RCC 7860 (cell line): Measurements from ENCODE around the gene PHF12.

Source experiments
- DNase-seq: peaks from one replicate; pipeline ENCODE4 v3.0.0-alpha.2; 2015; ENCODE audit warnings: low spot score
- FAIRE-seq: peaks from 2 replicates; lab custom pipeline; 2012; peaks lifted over from hg19 to GRCh38; lab: Jason Lieb, UNC

PHF12 gene

GRCh38 chr17:28864991-28865849 is 86.1 kb downstream of the PHF12 start:
- no peak for DNase-seq

GRCh38 chr17:28863953-28864352 is 87.4 kb downstream of the PHF12 start:
- FAIRE-seq (no peak), DNase-seq (no peak)

More at GRCh38 chr17:28864991-28865849, 86.1 kb downstream of the PHF12 start:
- no peak for FAIRE-seq

- no peak for DNase-seq
- FAIRE-seq, result no peak
Observed at GRCh38 chr17:28862561-28862960, 88.8 kb downstream of the PHF12 start.

- FAIRE-seq (no peak), DNase-seq (no peak)
Observed at GRCh38 chr17:28861393-28862203, 89.7 kb downstream of the PHF12 start.

GRCh38 chr17:28860363-28860808 is 90.9 kb downstream of the PHF12 start:
- DNase-seq (no peak), FAIRE-seq (no peak)

GRCh38 chr17:28858801-28859355 is 92.4 kb downstream of the PHF12 start:
- DNase-seq, result no peak
- FAIRE-seq, result no peak

- FAIRE-seq, result no peak
Observed at GRCh38 chr17:28857905-28858800, 93.2 kb downstream of the PHF12 start.

GRCh38 chr17:28856028-28856574 is 95.2 kb downstream of the PHF12 start:
- DNase-seq (no peak), FAIRE-seq (no peak)

More at GRCh38 chr17:28857905-28858800, 93.2 kb downstream of the PHF12 start:
- DNase-seq, result no peak

GRCh38 chr17:28855336-28855679 is 96.0 kb downstream of the PHF12 start:
- FAIRE-seq (no peak), DNase-seq (no peak)
